ENCODE data around the gene POLDIP2. TPM values are rescaled to one million over a fixed set of nuclear protein-coding genes. Genes with fewer than 3 reads are reported as not detected.

POLDIP2 gene
- total RNA-seq, 2 donors from 2014 or later, result 98.9 to 108 TPM

- H3K4me3 ChIP-seq, result no peak overlapping the region
- H3K4me1 ChIP-seq, result peaks cover 0 to 29% of the 10 kb centered on the region in 2 donors
- no peak overlapping the region for H3K27ac ChIP-seq
- no peak for TF ChIP-seq CTCF (IDR thresholded peaks at IDR 0.05)
- no peak for DNase-seq (ENCODE audit: low spot score)
- H3K36me3 ChIP-seq, result peaks cover 42% of the 10 kb centered on the region
- H3K27me3 ChIP-seq, result no peaks in the 10 kb centered on the region
- no peaks in the 10 kb centered on the region for H3K9me3 ChIP-seq
These were observed 25.4 kb downstream of the POLDIP2 start for GRCh38 chr17:28331891-28332420.

- no peak for TF ChIP-seq CTCF (IDR thresholded peaks at IDR 0.05)
- H3K27me3 ChIP-seq, result no peaks in the 10 kb centered on the region
These were observed 26.7 kb downstream of the POLDIP2 start for GRCh38 chr17:28330671-28331070.

GRCh38 chr17:28328325-28328724, 29.0 kb downstream of the POLDIP2 start:
- peak; percentile 38 for DNase-seq (ENCODE audit: low spot score)
- no peak for TF ChIP-seq CTCF (IDR thresholded peaks at IDR 0.05)
- H3K27me3 ChIP-seq, result no peaks in the 10 kb centered on the region
- H3K4me3 ChIP-seq, result no peak overlapping the region
- H3K4me1 ChIP-seq, result peaks cover 0 to 3% of the 10 kb centered on the region in 2 donors
- H3K36me3 ChIP-seq, result peaks cover 46% of the 10 kb centered on the region
- no peaks in the 10 kb centered on the region for H3K9me3 ChIP-seq
- H3K27ac ChIP-seq, result no peak overlapping the region

More at GRCh38 chr17:28330671-28331070, 26.7 kb downstream of the POLDIP2 start:
- H3K9me3 ChIP-seq, result no peaks in the 10 kb centered on the region
- H3K4me1 ChIP-seq, result peaks cover 0 to 18% of the 10 kb centered on the region in 2 donors
- H3K36me3 ChIP-seq, result peaks cover 46% of the 10 kb centered on the region
- DNase-seq (ENCODE audit: low spot score), result no peak
- H3K27ac ChIP-seq, result no peak overlapping the region
- no peak overlapping the region for H3K4me3 ChIP-seq

GRCh38 chr17:28327709-28328108, 29.6 kb downstream of the POLDIP2 start:
- TF ChIP-seq CTCF (IDR thresholded peaks at IDR 0.05), result no peak
- H3K36me3 ChIP-seq, result peaks cover 46% of the 10 kb centered on the region
- no peaks in the 10 kb centered on the region for H3K27me3 ChIP-seq
- no peak overlapping the region for H3K27ac ChIP-seq
- no peaks in the 10 kb centered on the region for H3K9me3 ChIP-seq
- H3K4me1 ChIP-seq, result no peaks in the 10 kb centered on the region
- no peak overlapping the region for H3K4me3 ChIP-seq
- no peak for DNase-seq (ENCODE audit: low spot score)

- H3K27me3 ChIP-seq, result no peaks in the 10 kb centered on the region
- peaks cover 46% of the 10 kb centered on the region for H3K36me3 ChIP-seq
- DNase-seq (ENCODE audit: low spot score), result peak; percentile 18
- H3K4me3 ChIP-seq, result no peak overlapping the region
- no peaks in the 10 kb centered on the region for H3K9me3 ChIP-seq
- no peaks in the 10 kb centered on the region for H3K4me1 ChIP-seq
- no peak overlapping the region for H3K27ac ChIP-seq
- TF ChIP-seq CTCF (IDR thresholded peaks at IDR 0.05), result no peak
These were observed 30.2 kb downstream of the POLDIP2 start for GRCh38 chr17:28327031-28327607.

- Histone ChIP-seq H3K27me3 (no peaks in the 10 kb centered on the region), H3K36me3 (peaks cover 37% of the 10 kb centered on the region)
- no peak for TF ChIP-seq CTCF (IDR thresholded peaks at IDR 0.05)
These were observed 31.2 kb downstream of the POLDIP2 start for GRCh38 chr17:28326114-28326513.

More at GRCh38 chr17:28326114-28326513, 31.2 kb downstream of the POLDIP2 start:
- H3K27ac ChIP-seq, result no peak overlapping the region
- DNase-seq (ENCODE audit: low spot score), result peak; percentile 32
- no peaks in the 10 kb centered on the region for H3K4me1 ChIP-seq
- H3K4me3 ChIP-seq, result no peak overlapping the region
- H3K9me3 ChIP-seq, result no peaks in the 10 kb centered on the region

Measured in right atrium auricular region (tissue), 2 donors.